Subcutaneous adipose tissue (tissue), 4 donors: ENCODE results near the gene LCN6. TPM values are rescaled to one million over a fixed set of nuclear protein-coding genes. Genes with fewer than 3 reads are reported as not detected.

Experiments
- total RNA-seq, 4 donors: library from RNA; depleted of rRNA; stranded (reverse); fragments of >200 nt; gene quantifications; one replicate each; pipeline ENCODE4 v1.1.0, GENCODE V29; 2016
- TF ChIP-seq, protein P1 (sequence below): fragments of 450-650 bp; IDR thresholded peaks from one replicate; pipeline ENCODE4 v1.5.1; 2016; ENCODE audit warnings: low read depth, mild to moderate bottlenecking, control low read depth, antibody characterized with exemption, moderate library complexity

The LCN6 gene
- total RNA-seq, 4 donors from 2014 or later = 2.4 to 18.3 (median 7.9) TPM

DNA sequence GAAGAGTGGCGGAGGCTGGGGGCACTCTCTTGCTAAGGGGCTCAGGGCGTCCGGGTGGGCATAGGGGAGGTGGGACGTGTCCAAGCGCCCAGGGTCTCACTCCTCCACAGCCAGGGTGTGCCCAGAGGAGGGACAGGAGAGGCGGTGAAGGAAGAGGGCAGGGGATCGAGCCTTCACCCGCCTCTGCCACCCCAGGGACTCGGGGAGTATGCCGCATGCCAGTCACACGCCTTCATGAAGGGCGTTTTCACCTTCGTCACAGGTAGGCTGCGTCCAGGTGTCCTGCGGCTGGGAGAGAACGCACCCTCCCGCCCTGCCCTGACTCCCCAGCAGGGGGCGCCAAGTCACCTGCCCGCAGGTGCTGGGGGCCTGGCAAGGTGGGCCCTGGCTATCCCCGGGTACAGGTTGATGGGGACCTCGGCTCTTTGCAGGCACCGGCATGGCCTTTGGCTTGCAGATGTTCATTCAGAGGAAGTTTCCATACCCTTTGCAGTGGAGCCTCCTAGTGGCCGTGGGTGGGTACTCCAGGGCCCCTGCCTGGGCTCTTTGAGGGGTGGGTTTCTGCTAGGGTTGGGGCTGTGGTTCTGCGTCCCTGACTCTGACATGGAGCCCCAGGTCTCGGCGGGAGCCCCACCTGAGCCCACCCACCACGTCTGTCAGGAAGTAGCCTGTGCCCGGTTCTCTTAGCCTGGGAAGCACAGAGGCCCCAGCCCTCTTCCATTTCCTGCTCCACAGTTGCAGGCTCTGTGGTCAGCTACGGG, 43.4 kb upstream of the LCN6 start:
- TF ChIP-seq, protein P1, sequence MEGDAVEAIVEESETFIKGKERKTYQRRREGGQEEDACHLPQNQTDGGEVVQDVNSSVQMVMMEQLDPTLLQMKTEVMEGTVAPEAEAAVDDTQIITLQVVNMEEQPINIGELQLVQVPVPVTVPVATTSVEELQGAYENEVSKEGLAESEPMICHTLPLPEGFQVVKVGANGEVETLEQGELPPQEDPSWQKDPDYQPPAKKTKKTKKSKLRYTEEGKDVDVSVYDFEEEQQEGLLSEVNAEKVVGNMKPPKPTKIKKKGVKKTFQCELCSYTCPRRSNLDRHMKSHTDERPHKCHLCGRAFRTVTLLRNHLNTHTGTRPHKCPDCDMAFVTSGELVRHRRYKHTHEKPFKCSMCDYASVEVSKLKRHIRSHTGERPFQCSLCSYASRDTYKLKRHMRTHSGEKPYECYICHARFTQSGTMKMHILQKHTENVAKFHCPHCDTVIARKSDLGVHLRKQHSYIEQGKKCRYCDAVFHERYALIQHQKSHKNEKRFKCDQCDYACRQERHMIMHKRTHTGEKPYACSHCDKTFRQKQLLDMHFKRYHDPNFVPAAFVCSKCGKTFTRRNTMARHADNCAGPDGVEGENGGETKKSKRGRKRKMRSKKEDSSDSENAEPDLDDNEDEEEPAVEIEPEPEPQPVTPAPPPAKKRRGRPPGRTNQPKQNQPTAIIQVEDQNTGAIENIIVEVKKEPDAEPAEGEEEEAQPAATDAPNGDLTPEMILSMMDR = no peak

DNA sequence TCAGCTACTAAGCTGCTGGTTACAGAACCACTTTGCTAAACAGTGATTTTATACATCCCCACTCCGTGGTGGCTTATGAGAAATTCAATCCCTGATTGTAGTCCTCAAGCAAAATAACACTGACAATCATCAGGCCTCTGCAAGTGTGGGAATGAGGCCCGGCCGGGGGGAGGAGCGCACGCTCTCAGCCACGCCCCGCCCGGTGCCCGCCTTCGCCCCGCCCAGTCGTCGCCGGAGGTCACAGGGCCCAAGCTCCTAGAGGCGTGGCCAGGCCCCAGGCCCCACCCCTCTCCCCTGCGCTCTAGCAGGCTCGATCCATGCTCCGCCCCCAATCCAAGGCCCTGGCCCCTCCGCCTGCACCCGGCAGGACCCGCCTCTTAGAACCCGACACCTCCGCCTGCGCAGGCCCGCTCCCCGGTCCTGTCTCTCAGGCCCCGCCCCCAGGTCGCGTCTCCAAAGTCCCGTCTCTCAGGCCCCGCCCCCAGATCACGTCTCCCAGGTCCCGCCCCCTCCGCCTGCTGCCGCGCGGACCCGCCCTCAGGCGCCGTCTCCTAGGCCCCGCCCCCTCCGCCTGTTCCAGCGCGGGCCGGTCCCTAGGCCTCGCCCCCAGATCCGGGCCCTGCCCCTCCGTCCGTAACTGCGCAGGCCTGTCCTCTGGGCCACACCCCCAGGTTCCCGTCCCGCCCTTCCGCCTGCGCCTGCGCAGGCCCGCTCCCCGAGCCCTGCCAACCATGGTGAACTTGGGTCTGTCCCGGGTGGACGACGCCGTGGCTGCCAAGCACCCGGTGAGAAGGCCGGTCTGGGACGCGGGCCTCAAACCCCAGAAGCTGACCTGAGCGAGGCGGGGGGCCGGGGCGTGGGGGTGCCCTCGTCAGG, 42.6 kb upstream of the LCN6 start, which contains the start of gene TMEM141:
TMEM141 (plus strand) TSS at position 705 of the 876 bp plus-strand sequence; CDS start at position 732, 27 bp downstream.
- TF ChIP-seq, protein P1 = no peak

DNA sequence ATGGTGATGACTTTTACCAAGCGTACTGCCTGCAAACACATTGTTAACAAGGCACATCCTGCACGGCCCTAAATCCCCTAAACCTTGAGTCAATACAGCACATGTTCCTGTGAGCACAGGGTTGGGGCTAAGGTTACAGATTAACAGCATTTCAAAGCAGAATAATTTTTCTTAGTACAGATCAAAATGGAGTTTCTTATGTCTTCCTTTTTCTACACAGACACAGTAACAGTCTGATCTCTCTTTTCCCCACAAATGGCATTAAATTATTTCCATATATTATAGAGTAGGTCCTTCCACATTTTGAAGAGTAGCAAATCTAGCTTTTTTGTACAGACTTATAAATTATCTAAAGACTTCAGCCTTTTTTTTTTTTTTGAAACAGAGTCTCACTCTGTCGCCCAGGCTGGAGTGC, 41.2 kb upstream of the LCN6 start:
- TF ChIP-seq, protein P1 = no peak

DNA sequence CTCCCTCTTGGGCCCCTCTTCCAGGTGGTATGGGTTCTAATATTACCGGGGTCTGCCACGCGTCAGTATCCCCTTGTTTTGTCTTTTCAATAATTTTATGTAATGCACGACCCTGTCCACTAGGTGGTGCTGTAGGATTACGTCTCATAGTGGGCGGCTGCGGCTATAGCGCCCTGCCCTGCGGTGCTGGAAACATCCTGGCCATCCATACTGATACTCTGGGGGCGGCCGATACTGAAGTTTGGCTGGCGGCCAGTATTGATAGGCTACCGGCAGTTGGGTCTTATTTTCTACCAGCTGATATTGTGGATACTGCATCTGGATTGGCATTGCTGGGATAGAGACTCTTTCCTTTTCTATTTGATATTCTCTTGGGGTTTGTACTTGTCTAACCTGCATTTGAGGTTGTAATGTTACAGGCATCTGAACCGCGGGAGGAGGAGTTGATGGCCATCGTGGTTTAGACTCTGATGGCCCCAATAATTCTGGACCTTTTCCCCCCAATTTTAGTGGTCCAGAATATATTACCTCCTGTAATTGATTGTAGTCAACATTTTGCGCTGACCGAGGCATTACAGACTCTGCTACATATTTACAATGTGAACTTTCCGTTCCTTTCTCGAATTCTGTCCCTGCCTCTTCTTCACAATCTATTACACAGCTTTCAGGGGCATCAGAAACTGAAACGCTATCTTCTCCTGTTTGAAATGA, 39.5 kb upstream of the LCN6 start:
- TF ChIP-seq, protein P1 = no peak

DNA sequence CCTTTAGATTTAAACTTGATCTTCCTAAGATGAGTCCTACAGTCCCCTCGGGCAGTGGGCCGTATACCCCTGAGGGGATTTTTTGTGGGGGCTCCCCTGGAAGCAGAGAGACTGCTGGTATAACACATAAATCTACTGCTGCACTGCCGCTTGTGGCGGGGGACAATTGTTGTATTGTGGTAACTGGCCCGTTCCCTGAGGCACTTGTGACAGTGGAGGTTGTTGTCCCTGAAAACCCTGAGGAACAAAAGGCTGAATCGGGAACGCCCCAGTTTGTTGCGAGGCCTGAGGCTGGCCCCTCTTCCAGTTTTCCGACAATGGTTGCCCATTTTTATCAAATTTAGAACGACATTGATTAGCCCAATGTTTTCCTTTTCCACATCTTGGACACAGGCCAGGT, 38.1 kb upstream of the LCN6 start:
- TF ChIP-seq, protein P1 = no peak

DNA sequence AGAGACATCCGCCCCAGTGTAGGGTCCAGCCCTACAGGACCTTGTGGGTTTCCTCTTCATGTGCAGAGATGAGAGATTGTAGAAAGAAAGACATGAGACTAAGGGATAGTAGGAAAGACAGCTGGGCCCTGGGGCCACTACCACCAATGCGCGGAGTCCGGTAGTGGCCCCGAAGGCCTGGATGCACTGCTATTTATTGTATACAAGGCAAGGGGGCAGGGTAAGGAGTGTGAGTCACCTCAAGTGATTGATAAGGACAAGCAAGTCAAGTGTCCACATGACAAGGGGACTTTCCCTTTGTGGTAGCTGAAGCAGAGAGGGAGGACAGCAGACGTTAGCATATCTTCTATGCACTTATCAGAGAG, 36.7 kb upstream of the LCN6 start:
- TF ChIP-seq, protein P1 = no peak
